Measurements from ENCODE around the gene GINS2. TPM values are rescaled to one million over a fixed set of nuclear protein-coding genes. Genes with fewer than 3 reads are reported as not detected.

GINS2 gene
- total and polyA plus RNA-seq, 4 donors: 1.6 to 3.1 (median 2.4) TPM

DNA sequence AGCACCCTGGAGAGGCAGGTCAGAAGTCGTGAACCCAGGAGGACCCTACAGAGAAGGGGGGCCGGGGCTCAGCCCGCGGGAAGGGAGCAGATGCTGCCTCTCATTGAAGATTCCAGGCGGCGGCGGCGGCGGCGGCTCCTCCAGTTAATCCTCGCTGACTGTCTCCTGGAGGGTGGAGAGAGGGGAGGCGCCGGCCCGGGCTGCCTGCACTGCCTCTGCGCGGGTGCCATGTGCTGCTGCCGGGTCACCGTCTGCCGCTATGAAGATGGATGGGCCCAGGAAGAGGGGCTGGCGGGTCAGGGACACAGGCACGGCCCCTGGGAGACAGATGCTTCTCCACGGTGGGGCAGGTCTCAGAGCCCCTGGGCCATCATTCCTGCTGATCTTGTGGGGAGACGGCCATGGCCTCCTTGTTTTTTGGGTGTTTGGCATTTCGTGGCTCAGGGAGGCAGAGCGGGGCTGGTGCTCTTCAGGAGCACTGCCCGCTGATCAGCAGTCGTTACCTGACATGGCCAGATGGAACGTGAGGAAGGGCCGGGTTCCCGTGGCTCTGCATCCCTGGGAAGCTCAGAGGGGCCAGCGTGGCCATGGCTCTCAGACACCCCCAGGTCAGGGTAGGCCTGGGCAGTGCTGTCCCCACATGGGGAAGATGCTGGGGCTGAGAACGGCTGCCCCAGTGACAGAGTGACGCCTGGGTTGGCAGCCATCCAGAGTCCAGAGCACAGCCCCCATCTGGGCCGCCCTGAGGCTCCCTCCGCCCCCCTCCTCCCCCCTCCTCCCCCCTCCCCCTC, 36.1 kb downstream of the GINS2 start:
- Histone ChIP-seq H3K36me3 (ENCODE audit: control insufficient read depth in 4 of 4, insufficient read depth in 4 of 4, low read length in 4 of 4) (peaks cover 5 to 64% (median 30%) of the 10 kb centered on the region in 4 donors), H3K4me3 (no peak overlapping the region), H3K9me3 (ENCODE audit: control insufficient read depth in 4 of 4, insufficient read depth in 3 of 4, low read length in 3 of 4) (peaks cover 0 to 2% (median 0%) of the 10 kb centered on the region in 4 donors), H3K9ac (ENCODE audit: insufficient read depth in 1 of 2, low read length in 2 of 2) (no peak overlapping the region), H3K27me3 (ENCODE audit: control insufficient read depth in 3 of 3, insufficient read depth in 3 of 3, low read length in 2 of 3) (no peaks in the 10 kb centered on the region), H3K27ac (ENCODE audit: low read depth in 1 of 2, low read length in 1 of 2) (peak overlapping the region in 1 of 2 donors; percentile 50), H3K4me1 (ENCODE audit: control insufficient read depth in 5 of 5, insufficient read depth in 5 of 5, low read length in 5 of 5) (peaks cover 0 to 15% (median 8%) of the 10 kb centered on the region in 5 donors)
- DNase-seq: peak; percentile 78 to 85 (median 80)
- WGBS, 2 donors: 64 to 69% methylated on average over 33 to 35 of the region's 35 CpGs
- ATAC-seq (ENCODE audit: insufficient read depth, low FRiP score): no peak
- no peak for TF ChIP-seq CTCF (IDR thresholded peaks at IDR 0.05; ENCODE audit: control extremely low read depth, extremely low read depth)

- DNase-seq: peak; percentile 54 to 63 (median 56)
- Histone ChIP-seq H3K9ac (ENCODE audit: insufficient read depth in 1 of 2, low read length in 2 of 2) (no peak overlapping the region), H3K9me3 (ENCODE audit: control insufficient read depth in 4 of 4, insufficient read depth in 3 of 4, low read length in 3 of 4) (peaks cover 0 to 2% (median 0%) of the 10 kb centered on the region in 4 donors), H3K4me1 (ENCODE audit: control insufficient read depth in 5 of 5, insufficient read depth in 5 of 5, low read length in 5 of 5) (peaks cover 0 to 15% (median 8%) of the 10 kb centered on the region in 5 donors), H3K36me3 (ENCODE audit: control insufficient read depth in 4 of 4, insufficient read depth in 4 of 4, low read length in 4 of 4) (peaks cover 0 to 58% (median 26%) of the 10 kb centered on the region in 4 donors), H3K27ac (ENCODE audit: low read depth in 1 of 2, low read length in 1 of 2) (peak overlapping the region in 1 of 2 donors; percentile 12), H3K27me3 (ENCODE audit: control insufficient read depth in 3 of 3, insufficient read depth in 3 of 3, low read length in 2 of 3) (no peaks in the 10 kb centered on the region), H3K4me3 (no peak overlapping the region)
- ATAC-seq (ENCODE audit: insufficient read depth, low FRiP score): no peak
- WGBS, 2 donors: 73 to 77% methylated on average over 25 to 27 of the region's 27 CpGs
- no peak for TF ChIP-seq CTCF (IDR thresholded peaks at IDR 0.05; ENCODE audit: control extremely low read depth, extremely low read depth)
Observed at GRCh38 chr16:85651629-85652430, 36.9 kb downstream of the GINS2 start.

DNA sequence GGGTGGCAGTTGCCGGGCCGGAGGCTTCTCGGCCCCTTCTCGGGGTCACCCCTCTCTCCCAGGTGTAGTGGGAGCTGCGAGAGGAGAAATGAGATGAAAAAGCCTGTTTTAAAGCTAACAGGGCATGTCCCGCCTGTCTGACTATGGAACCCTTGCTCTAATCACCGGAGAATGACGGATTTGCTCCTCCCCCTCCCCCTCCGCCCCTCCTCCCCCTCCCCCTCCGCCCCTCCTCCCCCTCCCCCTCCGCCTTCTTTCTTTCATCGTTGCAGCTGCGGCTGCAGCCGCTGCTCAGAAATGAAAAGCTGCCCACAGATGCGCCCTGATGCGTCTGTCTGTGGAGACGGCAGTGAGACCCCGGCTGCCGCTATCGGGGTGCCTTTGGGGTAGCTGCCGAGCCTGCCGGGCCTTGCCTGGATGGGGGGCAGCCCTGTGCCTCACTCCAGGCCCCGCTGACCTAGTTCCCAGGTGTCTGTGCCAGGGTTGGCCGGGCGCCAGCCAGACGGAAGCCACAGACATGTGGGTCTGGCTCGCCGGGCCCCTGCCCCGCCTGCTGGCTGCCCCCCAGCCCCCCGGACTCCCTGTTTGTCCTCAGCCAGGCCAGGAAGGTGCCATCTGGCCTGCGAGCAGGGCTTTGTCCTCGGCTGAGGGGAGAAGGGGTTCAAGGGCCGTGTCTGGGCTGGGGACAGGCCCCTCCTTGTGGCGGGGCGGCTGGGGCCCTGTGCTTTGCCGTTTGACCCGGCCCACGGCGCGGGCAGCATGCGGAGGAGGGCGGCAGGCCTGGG, 37.7 kb downstream of the GINS2 start:
- TF ChIP-seq CTCF (IDR thresholded peaks at IDR 0.05; ENCODE audit: control extremely low read depth, extremely low read depth): no peak
- DNase-seq (peak; percentile 56 to 67 (median 58)), ATAC-seq (ENCODE audit: insufficient read depth, low FRiP score) (no peak)
- Histone ChIP-seq H3K27me3 (ENCODE audit: control insufficient read depth in 3 of 3, insufficient read depth in 3 of 3, low read length in 2 of 3) (no peaks in the 10 kb centered on the region), H3K27ac (ENCODE audit: low read depth in 1 of 2, low read length in 1 of 2) (no peak overlapping the region), H3K9me3 (ENCODE audit: control insufficient read depth in 4 of 4, insufficient read depth in 3 of 4, low read length in 3 of 4) (peaks cover 0 to 4% (median 0%) of the 10 kb centered on the region in 4 donors), H3K9ac (ENCODE audit: insufficient read depth in 1 of 2, low read length in 2 of 2) (no peak overlapping the region), H3K4me3 (no peak overlapping the region), H3K4me1 (ENCODE audit: control insufficient read depth in 5 of 5, insufficient read depth in 5 of 5, low read length in 5 of 5) (peaks cover 0 to 15% (median 8%) of the 10 kb centered on the region in 5 donors), H3K36me3 (ENCODE audit: control insufficient read depth in 4 of 4, insufficient read depth in 4 of 4, low read length in 4 of 4) (peaks cover 0 to 56% (median 20%) of the 10 kb centered on the region in 4 donors)
- WGBS, 2 donors: 58 to 64% methylated on average over 35 to 39 of the region's 42 CpGs
